Measurements from ENCODE around the gene TMEM19. TPM values are rescaled to one million over a fixed set of nuclear protein-coding genes. Genes with fewer than 3 reads are reported as not detected.

The TMEM19 gene
- total RNA-seq, 2 donors from 2014 or later = 37.7 to 39.2 TPM

GRCh38 chr12:71641390-71641789 is 44.5 kb upstream of the TMEM19 start:
- Histone ChIP-seq H3K27ac (no peak overlapping the region), H3K4me3 (no peak overlapping the region), H3K9me3 (no peaks in the 10 kb centered on the region), H3K27me3 (no peaks in the 10 kb centered on the region), H3K9ac (ENCODE audit: low read depth in 2 of 2, low read length in 2 of 2) (no peak overlapping the region), H3K4me1 (no peaks in the 10 kb centered on the region), H3K36me3 (peaks cover 16% of the 10 kb centered on the region)
- no peak for DNase-seq
- intact Hi-C loops (cut with DNase I) = no loop called here
- no peak for TF ChIP-seq CTCF (IDR thresholded peaks at IDR 0.05)

- no peaks in the 10 kb centered on the region for H3K9me3 ChIP-seq
- intact Hi-C loops (cut with DNase I) = no loop called here
- H3K36me3 ChIP-seq = peaks cover 16% of the 10 kb centered on the region
- H3K27ac ChIP-seq = no peak overlapping the region
- no peak overlapping the region for H3K4me3 ChIP-seq
- TF ChIP-seq CTCF (IDR thresholded peaks at IDR 0.05) = no peak
- no peak for DNase-seq
- no peak overlapping the region for H3K9ac ChIP-seq (ENCODE audit: low read depth in 2 of 2, low read length in 2 of 2)
- H3K27me3 ChIP-seq = no peaks in the 10 kb centered on the region
- H3K4me1 ChIP-seq = no peaks in the 10 kb centered on the region
Measured at GRCh38 chr12:71642264-71642663, 43.6 kb upstream of the TMEM19 start.

GRCh38 chr12:71645268-71645667 is 40.6 kb upstream of the TMEM19 start:
- Histone ChIP-seq H3K9me3 (no peaks in the 10 kb centered on the region), H3K4me1 (no peaks in the 10 kb centered on the region), H3K4me3 (no peak overlapping the region), H3K27me3 (no peaks in the 10 kb centered on the region), H3K9ac (ENCODE audit: low read depth in 2 of 2, low read length in 2 of 2) (no peak overlapping the region), H3K36me3 (peaks cover 11% of the 10 kb centered on the region), H3K27ac (no peak overlapping the region)
- no peak for TF ChIP-seq CTCF (IDR thresholded peaks at IDR 0.05)
- intact Hi-C loops (cut with DNase I) = no loop called here
- no peak for DNase-seq

GRCh38 chr12:71646512-71646911 is 39.4 kb upstream of the TMEM19 start:
- no peaks in the 10 kb centered on the region for H3K9me3 ChIP-seq
- H3K27ac ChIP-seq = no peak overlapping the region
- no peak overlapping the region for H3K9ac ChIP-seq (ENCODE audit: low read depth in 2 of 2, low read length in 2 of 2)
- intact Hi-C loops (cut with DNase I) = no loop called here
- no peak for TF ChIP-seq CTCF (IDR thresholded peaks at IDR 0.05)
- no peaks in the 10 kb centered on the region for H3K4me1 ChIP-seq
- peaks cover 7% of the 10 kb centered on the region for H3K36me3 ChIP-seq
- no peak for DNase-seq
- no peaks in the 10 kb centered on the region for H3K27me3 ChIP-seq
- no peak overlapping the region for H3K4me3 ChIP-seq

- Histone ChIP-seq H3K4me1 (no peaks in the 10 kb centered on the region), H3K27me3 (no peaks in the 10 kb centered on the region), H3K9ac (ENCODE audit: low read depth in 2 of 2, low read length in 2 of 2) (no peak overlapping the region), H3K36me3 (peaks cover 6% of the 10 kb centered on the region), H3K27ac (no peak overlapping the region), H3K9me3 (no peaks in the 10 kb centered on the region), H3K4me3 (no peak overlapping the region)
- no peak for TF ChIP-seq CTCF (IDR thresholded peaks at IDR 0.05)
- no peak for DNase-seq
- intact Hi-C loops (cut with DNase I) = no loop called here
Measured at GRCh38 chr12:71648537-71648936, 37.3 kb upstream of the TMEM19 start.

GRCh38 chr12:71649401-71649800 is 36.5 kb upstream of the TMEM19 start:
- H3K9me3 ChIP-seq = no peaks in the 10 kb centered on the region
- no peaks in the 10 kb centered on the region for H3K36me3 ChIP-seq
- H3K27ac ChIP-seq = no peak overlapping the region
- no peak for TF ChIP-seq CTCF (IDR thresholded peaks at IDR 0.05)
- intact Hi-C loops (cut with DNase I) = no loop called here
- H3K27me3 ChIP-seq = no peaks in the 10 kb centered on the region
- H3K9ac ChIP-seq (ENCODE audit: low read depth in 2 of 2, low read length in 2 of 2) = no peak overlapping the region
- no peak overlapping the region for H3K4me3 ChIP-seq
- DNase-seq = no peak
- H3K4me1 ChIP-seq = no peaks in the 10 kb centered on the region
